GM18511 (cell line): Measurements from ENCODE around the gene SIPA1L3.

Experiments used
- ATAC-seq: cut with Tn5 transposase; IDR thresholded peaks from one replicate; pipeline ENCODE4 v1.9.1; 2021; ENCODE audit warnings: mild to moderate bottlenecking, moderate library complexity; ENCODE audit not compliant: unreplicated experiment

The SIPA1L3 gene

GRCh38 chr19:38175422-38175821, 268.4 kb downstream of the SIPA1L3 start:
- no peak for ATAC-seq

GRCh38 chr19:38180071-38180470, 273.1 kb downstream of the SIPA1L3 start:
- ATAC-seq = no peak

DNA sequence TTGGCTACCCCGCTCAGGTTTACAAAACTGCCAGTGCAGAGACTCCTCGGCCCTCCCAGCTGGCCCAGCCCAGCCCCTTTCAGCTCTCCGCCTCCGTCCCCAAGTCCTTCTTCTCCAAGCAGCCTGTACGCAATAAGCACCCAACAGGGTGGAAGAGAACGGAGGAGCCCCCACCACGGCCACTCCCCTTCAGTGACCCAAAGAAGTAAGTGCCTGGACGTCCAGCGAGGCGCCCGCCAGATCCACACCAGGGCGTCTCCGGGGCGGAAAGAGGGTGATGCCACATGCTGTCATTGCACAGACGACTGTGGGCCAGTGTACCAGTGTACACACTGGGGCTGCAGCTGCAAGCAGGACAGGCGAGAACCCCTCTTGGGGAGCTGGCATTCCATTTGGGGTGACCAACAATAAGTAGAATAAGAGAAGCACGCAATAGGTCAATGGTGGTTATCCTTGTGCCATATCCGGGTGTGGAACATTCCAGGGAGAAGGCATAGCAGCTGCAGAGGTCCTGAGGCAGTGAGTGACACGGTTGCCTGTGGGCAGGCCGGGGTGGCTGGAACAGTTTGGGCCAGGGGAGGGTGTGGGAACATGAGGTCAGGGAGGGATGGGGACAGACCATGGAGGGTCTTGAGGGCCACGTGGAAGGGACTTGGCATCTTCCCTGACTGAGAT, 275.7 kb downstream of the SIPA1L3 start:
- no peak for ATAC-seq

DNA sequence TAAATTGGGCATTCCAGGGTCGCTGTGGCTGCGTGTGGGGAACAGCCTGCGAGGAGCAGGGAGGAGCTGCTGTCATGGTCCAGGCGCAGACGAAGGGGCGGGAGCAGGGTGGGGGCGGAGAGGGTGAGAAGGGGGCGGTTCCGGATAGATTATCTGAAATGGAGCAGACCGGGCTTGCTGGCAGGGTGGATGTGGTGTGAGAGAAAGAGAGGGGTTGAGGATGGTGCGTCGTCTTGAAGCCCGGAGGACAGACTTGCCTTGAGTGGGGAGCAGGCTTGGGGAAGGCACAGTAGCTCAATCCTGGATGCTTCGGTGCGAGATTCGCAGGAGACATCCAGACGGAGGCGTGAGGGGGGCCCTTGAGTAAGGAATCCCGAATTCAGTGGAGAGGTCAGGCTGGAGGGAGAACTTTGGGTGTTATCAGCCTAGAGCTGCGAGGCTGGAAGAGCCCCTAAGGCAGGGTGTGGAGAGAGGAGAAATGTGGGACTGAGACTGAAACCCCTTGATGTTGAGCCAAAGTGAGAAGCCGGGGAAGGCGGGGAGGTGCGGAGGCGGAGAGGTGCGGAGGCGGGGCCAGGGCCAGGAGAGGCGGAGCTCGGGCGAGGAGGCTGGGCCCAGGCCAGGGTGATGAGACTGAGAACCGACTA, 276.4 kb downstream of the SIPA1L3 start:
- ATAC-seq = no peak

GRCh38 chr19:38184815-38185214, 277.8 kb downstream of the SIPA1L3 start:
- no peak for ATAC-seq

- no peak for ATAC-seq
Observed at GRCh38 chr19:38185562-38185961, 278.6 kb downstream of the SIPA1L3 start.

- no peak for ATAC-seq
Observed at GRCh38 chr19:38190061-38190460, 283.1 kb downstream of the SIPA1L3 start.

DNA sequence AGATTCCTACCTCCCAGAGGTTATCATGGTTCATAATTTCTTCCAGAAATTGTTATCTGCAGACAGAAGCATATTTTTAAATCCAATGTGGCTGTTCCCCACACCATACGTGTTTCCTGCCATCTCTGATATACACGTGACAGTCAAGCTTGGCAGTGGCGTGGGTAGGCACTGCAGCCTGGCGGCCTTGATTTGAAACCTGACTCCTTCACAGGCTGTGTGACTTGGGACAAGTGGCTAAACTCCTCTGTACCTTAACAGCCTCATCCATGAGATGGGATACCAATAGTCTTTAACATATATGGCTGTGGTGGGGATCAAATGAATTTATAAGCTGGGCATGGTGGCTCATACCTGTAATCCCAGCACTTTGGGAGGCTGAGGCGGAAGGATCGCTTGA, 283.8 kb downstream of the SIPA1L3 start:
- no peak for ATAC-seq

GRCh38 chr19:38191747-38192146, 284.7 kb downstream of the SIPA1L3 start:
- ATAC-seq = no peak

DNA sequence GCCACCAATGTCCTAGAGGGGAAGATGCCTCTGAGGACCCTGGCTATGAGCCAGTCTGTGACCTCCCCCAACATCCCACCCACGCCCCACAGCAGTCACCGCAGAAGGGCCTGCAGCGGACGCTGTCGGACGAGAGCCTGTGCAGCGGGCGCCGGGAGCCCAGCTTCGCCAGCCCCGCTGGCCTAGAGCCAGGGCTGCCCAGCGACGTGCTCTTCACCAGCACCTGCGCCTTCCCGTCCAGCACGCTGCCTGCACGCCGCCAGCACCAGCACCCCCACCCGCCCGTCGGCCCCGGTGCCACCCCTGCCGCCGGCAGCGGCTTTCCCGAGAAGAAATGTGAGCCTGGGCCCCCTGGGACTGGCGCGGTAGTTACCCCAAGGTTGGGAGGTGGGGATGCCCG, 286.4 kb downstream of the SIPA1L3 start:
- no peak for ATAC-seq

DNA sequence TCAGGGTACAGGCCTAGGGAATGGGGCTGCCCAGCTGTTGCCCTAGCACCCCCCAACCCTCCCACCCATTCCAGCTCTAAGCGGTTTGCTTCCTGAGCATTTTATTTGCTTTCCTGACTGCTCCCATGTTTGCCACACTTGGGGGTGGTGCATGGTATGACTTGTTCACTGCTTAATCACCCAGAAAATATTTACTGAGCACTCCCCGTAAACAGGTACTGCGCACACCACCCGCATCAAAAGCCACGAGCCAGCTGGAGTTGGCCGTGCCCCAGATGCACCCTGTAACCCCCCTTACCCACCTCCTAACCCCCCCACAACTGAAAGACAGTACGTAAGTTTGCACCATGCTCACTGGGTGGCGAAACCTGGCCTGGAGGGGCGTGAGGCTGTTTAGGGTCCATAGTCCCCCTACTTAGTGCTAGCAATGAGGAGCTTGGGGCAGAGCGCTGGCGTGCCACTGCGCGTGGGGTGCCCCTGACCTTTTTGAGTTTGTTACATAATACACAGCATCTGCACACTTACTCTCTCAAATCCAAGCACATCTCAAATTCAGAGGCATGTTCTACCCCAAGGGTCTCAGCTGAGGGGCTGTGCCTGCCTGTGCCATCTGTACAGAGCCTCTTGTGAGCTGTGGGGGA, 287.2 kb downstream of the SIPA1L3 start:
- ATAC-seq = no peak

GRCh38 chr19:38195237-38195636, 288.2 kb downstream of the SIPA1L3 start:
- ATAC-seq = no peak

DNA sequence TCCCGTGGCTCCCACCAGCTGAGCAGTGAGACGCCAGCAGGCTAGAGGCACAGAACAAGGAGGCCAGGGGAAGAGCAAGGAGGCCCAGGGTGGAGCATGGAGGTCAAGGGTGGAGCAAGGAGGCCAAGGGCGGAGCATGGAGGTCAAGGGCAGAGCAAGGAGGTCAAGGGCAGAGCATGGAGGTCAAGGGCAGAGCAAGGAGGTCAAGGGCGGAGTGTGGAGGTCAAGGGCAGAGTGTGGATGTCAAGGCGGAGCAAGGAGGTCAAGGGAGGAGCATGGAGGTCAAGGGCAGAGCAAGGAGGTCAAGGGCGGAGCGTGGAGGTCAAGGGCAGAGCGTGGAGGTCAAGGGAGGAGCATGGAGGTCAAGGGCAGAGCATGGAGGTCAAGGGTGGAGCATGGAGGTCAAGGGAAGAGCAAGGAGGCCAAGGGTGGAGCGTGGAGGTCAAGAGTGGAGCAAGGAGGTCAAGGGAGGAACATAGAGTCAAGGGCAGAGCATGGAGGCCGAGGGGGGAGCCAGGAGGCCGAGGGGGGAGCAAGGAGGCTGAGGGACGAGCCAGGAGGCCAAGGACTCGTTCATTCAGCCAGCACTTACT, 289.3 kb downstream of the SIPA1L3 start:
- no peak for ATAC-seq

DNA sequence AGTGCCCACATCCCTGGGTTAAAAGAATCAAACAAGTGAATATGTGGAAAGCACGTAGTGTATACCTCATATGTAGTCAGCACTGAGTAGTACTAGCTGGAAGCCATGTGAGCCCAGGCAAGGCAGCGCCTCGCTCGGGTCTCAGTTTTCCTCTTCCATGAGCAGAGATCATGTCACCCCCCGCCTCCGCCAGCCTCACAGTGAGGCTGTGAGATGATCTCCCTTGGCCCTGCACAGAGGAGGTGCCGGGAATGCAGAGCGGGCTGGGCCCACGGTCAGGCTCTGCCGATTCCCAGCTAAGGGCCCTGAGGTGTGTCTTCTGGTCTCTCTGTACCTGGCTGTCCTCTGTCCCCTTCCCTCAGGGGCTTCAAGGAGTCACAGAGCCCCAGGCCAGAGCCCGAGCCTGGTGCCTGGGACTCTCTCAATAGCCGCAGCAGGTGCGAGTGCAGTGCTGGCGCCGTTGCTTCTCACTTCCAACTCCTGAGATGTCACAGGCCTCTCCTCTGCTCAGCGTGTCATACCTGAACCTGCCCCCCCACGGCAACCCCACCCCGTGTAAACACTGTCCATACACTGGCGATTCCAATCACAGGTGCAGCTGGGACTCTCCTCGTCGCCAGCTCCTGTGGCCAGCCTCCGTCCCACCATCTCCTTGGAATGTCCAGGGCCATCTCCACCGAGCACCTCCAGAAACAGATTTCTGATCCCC, 290.1 kb downstream of the SIPA1L3 start:
- ATAC-seq = no peak

- ATAC-seq = no peak
Observed at GRCh38 chr19:38197937-38198704, 291.1 kb downstream of the SIPA1L3 start.

DNA sequence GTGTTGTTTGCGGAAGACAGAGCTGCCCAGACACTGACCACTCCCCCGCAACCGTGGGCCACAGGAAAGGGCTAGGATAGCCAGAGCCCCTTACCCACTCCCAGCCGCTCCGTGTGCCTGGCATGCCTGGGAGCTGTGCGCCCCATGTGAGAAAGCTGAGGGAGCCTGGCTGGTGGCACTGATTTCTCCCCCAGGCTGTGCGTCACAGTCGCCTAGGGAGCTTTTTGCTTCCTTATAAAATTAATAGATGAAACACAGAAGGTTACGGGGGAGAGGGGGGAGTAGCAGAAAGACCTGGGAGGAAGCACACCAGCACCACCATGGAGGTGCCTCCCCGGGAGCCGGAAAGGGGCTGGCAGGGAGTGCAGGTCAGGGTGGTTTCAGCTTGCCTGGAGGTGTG, 292.3 kb downstream of the SIPA1L3 start:
- ATAC-seq = no peak

GRCh38 chr19:38201731-38202130, 294.7 kb downstream of the SIPA1L3 start:
- no peak for ATAC-seq

DNA sequence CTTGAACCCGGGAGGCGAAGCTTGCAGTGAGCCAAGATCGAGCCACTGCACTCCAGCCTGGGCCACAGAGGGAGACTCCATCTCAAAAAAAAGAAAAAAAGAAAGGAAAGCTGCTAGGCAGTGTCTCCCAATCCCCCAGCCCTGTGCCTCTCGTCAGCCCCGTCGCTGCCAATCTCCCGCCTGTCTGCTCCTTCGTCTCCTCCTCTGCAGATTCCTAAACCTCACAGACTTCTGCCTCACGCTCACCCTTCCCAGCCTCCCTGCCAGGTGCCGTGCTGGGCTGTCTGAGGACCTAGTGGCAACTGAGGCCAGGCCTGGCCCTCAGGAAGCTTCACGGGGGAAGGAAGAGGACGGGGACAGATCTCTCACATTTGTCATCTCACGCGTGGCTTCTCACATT, 295.5 kb downstream of the SIPA1L3 start:
- no peak for ATAC-seq

- ATAC-seq = no peak
Observed at GRCh38 chr19:38203197-38203596, 296.2 kb downstream of the SIPA1L3 start.

DNA sequence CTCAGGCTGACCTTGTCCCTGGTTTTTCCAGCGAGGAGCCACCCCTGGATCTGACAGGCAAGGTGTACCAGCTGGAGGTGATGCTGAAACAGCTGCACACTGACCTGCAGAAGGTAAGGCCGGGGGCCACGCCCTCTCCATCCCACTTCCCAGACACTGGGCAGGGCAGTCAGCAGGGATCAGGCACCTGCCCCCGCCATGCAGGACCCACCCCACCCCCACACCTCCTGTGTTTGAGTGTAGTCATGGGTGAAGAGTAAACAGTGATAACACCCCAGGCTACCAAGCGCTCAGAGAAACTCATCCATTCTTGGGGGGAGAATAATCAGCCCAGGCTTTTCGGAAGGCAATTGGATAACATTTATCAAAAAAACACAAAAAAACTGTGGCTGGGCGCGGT, 297.1 kb downstream of the SIPA1L3 start:
- no peak for ATAC-seq

DNA sequence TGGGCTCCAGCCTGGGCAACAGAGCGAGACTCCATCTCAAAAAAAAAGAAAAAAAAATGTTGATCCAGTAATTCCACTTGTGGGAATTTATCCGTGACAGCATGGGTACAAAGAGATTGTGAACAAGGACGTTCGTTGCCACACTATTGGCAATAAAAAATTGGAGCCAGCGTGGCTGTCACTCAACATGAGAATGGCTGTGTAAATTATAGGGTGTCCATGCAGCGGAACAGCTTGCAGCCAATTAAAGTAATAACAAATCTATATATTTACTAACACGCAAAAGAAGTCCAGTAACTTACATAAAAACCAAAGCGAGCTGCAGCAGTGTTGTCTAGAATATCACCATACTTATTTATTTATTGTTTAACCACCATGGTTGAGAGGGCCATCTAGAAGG, 297.7 kb downstream of the SIPA1L3 start:
- no peak for ATAC-seq
